ENCODE data around the gene KCNMA1.

GRCh38 chr10:76925636-76926405 lies 711.8 kb downstream of the KCNMA1 start:
- TF ChIP-seq GATA2 (IDR thresholded peaks at IDR 0.05; ENCODE audit: low read depth, low read length) (no peak), GATA3 (IDR thresholded peaks at IDR 0.05; ENCODE audit: low read depth, low read length) (no peak)

Data from SH-SY5Y (cell line).